Endodermal cell (in vitro differentiated cells): ENCODE data around the gene TMEM72. TPM values are rescaled to one million over a fixed set of nuclear protein-coding genes. Genes with fewer than 3 reads are reported as not detected.

Experiments used
- DNase-seq: peaks from one replicate; pipeline ENCODE4 v3.0.0-alpha.2; 2017
- H3K27ac ChIP-seq: 2 replicates; pipeline ENCODE4 v1.5.1; 2013; ENCODE audit warnings: mild to moderate bottlenecking, low read depth, low read length, moderate library complexity
- H3K27me3 ChIP-seq: 2 replicates; pipeline ENCODE4 v1.6.1; 2013; ENCODE audit warnings: mild to moderate bottlenecking, low read length, moderate library complexity; ENCODE audit not compliant: insufficient read depth, control insufficient read depth, poor library complexity, severe bottlenecking
- H3K36me3 ChIP-seq: 2 replicates; pipeline ENCODE4 v1.7.0; 2013; ENCODE audit warnings: mild to moderate bottlenecking, low read length, moderate library complexity; ENCODE audit not compliant: control insufficient read depth, insufficient read depth
- H3K4me1 ChIP-seq: one replicate; pipeline ENCODE4 v1.7.0; 2013; ENCODE audit warnings: low read length; ENCODE audit not compliant: control insufficient read depth, insufficient read depth
- H3K4me3 ChIP-seq: 2 replicates; pipeline ENCODE4 v1.5.1; 2013; ENCODE audit warnings: mild to moderate bottlenecking, low read length, moderate library complexity
- H3K9ac ChIP-seq: 2 replicates; pipeline ENCODE4 v1.6.1; 2013; ENCODE audit warnings: mild to moderate bottlenecking, low read length, moderate library complexity; ENCODE audit not compliant: poor library complexity, severe bottlenecking; ENCODE audit errors: extremely low read depth
- H3K9me3 ChIP-seq: 2 replicates; pipeline ENCODE4 v1.6.1; 2013; ENCODE audit warnings: mild to moderate bottlenecking, low read length, moderate library complexity; ENCODE audit not compliant: control insufficient read depth
- H3K27ac Mint-ChIP-seq: 2 replicates; pipeline ENCODE4 v1.8.0; 2020; ENCODE audit warnings: mixed read lengths
- H3K27me3 Mint-ChIP-seq: 2 replicates; pipeline ENCODE4 v1.8.0; 2021; ENCODE audit warnings: mild to moderate bottlenecking, mixed read lengths; ENCODE audit not compliant: insufficient read depth
- H3K36me3 Mint-ChIP-seq: 2 replicates; pipeline ENCODE4 v1.8.0; 2020; ENCODE audit warnings: low read depth, mixed read lengths
- H3K4me1 Mint-ChIP-seq: 2 replicates; pipeline ENCODE4 v1.8.0; 2020; ENCODE audit warnings: mixed read lengths
- H3K4me3 Mint-ChIP-seq: 2 replicates; pipeline ENCODE4 v1.8.0; 2020; ENCODE audit warnings: mild to moderate bottlenecking, moderate library complexity, mixed read lengths
- H3K9me3 Mint-ChIP-seq: 2 replicates; pipeline ENCODE4 v1.8.0; 2020; ENCODE audit warnings: mild to moderate bottlenecking, mixed read lengths
- CTCF ChIP-seq: fragments of 200-600 bp; sonication (generic); conservative IDR thresholded peaks from 2 replicates; pipeline ENCODE4 v1.5.0; 2021; ENCODE audit warnings: antibody characterized with exemption, mild to moderate bottlenecking
- WGBS, 2 experiments: methylation state at CpG; one replicate each; pipeline versions ENCODE4 v1.1.5 to v1.1.7; 2013; ENCODE audit warnings: missing lambda C conversion rate in 2 of 2, mixed read lengths in 1 of 2; ENCODE audit not compliant: insufficient coverage in 1 of 2, insufficient read length in 1 of 2; 5-methylcytosine and 5-hydroxymethylcytosine counted together
- total RNA-seq, 2 donors: library from RNA; stranded (reverse); fragmentation: NEBNext Ultra II Directional in 1 of 2; extraction: Animal tissue kit (Norgen Biotek cat#: 25700) in 1 of 2; gene quantifications; 2 replicates in 1 of 2; 3 replicates in 1 of 2; pipeline ENCODE4 v1.2.1, GENCODE V29; 2021

TMEM72 gene
- total RNA-seq, 2 donors from 2014 or later = not detected

- no peak for DNase-seq
- Histone ChIP-seq H3K4me3 (no peak overlapping the region), H3K4me1 (no peaks in the 10 kb centered on the region), H3K27ac (no peak overlapping the region), H3K9me3 (no peaks in the 10 kb centered on the region), H3K27me3 (no peaks in the 10 kb centered on the region), H3K36me3 (no peaks in the 10 kb centered on the region), H3K9ac (no peak overlapping the region)
- Mint-ChIP-seq H3K9me3 (no peaks in the 10 kb centered on the region), H3K4me1 (no peaks in the 10 kb centered on the region), H3K36me3 (no peaks in the 10 kb centered on the region), H3K27me3 (peaks cover 24% of the 10 kb centered on the region), H3K4me3 (no peak overlapping the region), H3K27ac (no peak overlapping the region)
- WGBS, 2 experiments = 90 to 96% methylated on average over 11 to 16 of the region's 16 CpGs
- TF ChIP-seq CTCF = no peak
Observed at GRCh38 chr10:44925811-44926750, 14.9 kb downstream of the TMEM72 start.

- DNase-seq = peak; percentile 40
Observed at GRCh38 chr10:44926751-44927351, 15.7 kb downstream of the TMEM72 start.

GRCh38 chr10:44927352-44927751 is 16.2 kb downstream of the TMEM72 start:
- H3K36me3 Mint-ChIP-seq = no peaks in the 10 kb centered on the region
- H3K4me1 ChIP-seq = no peaks in the 10 kb centered on the region
- no peak overlapping the region for H3K4me3 Mint-ChIP-seq
- H3K9me3 ChIP-seq = no peaks in the 10 kb centered on the region
- WGBS, 2 experiments = 86% methylated on average over 2 of the region's 2 CpGs; no CpG with 5 or more reads in 1 of the 2 experiments
- H3K4me1 Mint-ChIP-seq = no peaks in the 10 kb centered on the region
- no peaks in the 10 kb centered on the region for H3K27me3 ChIP-seq
- H3K9ac ChIP-seq = no peak overlapping the region
- peak; percentile 28 for DNase-seq
- no peaks in the 10 kb centered on the region for H3K36me3 ChIP-seq
- no peak overlapping the region for H3K27ac ChIP-seq
- H3K9me3 Mint-ChIP-seq = no peaks in the 10 kb centered on the region
- peaks cover 24% of the 10 kb centered on the region for H3K27me3 Mint-ChIP-seq
- no peak overlapping the region for H3K27ac Mint-ChIP-seq
- H3K4me3 ChIP-seq = no peak overlapping the region
- TF ChIP-seq CTCF = no peak

More at GRCh38 chr10:44926751-44927351, 15.7 kb downstream of the TMEM72 start:
- no peaks in the 10 kb centered on the region for H3K9me3 Mint-ChIP-seq
- no peaks in the 10 kb centered on the region for H3K4me1 Mint-ChIP-seq
- Histone ChIP-seq H3K9ac (no peak overlapping the region), H3K4me3 (no peak overlapping the region), H3K27me3 (no peaks in the 10 kb centered on the region), H3K9me3 (no peaks in the 10 kb centered on the region), H3K4me1 (no peaks in the 10 kb centered on the region), H3K36me3 (no peaks in the 10 kb centered on the region), H3K27ac (no peak overlapping the region)
- no peak for TF ChIP-seq CTCF
- no peak overlapping the region for H3K27ac Mint-ChIP-seq
- WGBS, 2 experiments = 68 to 76% methylated on average over 4 to 10 of the region's 10 CpGs
- peaks cover 24% of the 10 kb centered on the region for H3K27me3 Mint-ChIP-seq
- no peaks in the 10 kb centered on the region for H3K36me3 Mint-ChIP-seq
- H3K4me3 Mint-ChIP-seq = no peak overlapping the region
